ENCODE results near the gene SAP30L.

SAP30L gene

DNA sequence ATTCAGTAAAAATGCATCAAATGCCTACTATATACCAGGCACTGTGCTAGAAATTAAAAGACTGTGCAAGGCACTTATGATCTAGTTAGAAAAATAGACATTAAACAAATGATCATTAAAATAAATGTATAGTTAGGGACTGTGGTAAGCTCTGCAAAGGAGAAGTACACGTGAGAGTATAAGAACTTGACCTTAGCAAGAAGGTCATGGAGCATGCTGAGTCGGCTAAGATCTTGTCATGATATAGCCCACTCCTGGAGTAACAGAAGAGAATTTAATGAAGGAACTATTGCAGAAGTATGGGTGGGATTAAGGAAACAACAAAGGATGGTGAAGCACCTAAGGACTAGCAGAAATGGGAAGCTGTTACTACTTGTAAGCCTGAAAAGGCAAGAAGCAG lies 23.5 kb upstream of the SAP30L start:
- DNase-seq: no peak

DNA sequence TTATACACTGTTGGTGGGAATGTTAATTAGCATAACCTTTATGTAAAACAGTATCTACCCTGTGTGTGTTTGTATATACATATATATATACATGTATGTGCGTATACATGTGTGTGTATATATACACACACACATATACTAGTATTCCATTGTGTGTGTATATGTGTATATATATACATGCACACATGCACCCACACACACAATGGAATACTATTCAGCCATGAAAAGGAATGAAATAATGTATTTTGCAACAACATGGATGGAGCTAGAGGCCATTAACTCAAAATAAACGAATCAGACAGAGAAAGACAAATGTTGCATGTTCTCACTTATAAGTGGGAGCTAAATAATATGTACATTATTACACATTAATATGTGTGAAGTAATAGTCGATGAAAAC lies 17.6 kb upstream of the SAP30L start:
- no peak for DNase-seq

DNA sequence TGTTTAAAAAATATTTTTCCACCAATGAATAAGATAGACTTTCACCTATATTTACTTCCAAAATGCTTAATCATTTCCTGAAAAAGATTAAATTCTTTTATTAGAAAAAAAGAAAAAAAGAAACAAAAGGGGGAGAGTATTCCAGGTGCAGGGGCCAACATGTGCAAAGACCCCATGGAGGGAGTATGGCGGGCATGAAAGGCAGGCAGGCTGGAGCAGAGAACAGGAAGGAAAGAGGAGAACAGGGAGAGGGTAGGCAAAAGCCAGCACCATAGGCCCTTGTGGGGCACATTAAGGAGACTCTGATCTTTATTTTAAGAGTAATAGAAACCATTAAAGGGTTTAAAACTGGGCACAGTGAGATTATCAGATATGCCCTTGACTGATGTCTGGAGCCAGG lies 16.5 kb upstream of the SAP30L start:
- DNase-seq: no peak

DNA sequence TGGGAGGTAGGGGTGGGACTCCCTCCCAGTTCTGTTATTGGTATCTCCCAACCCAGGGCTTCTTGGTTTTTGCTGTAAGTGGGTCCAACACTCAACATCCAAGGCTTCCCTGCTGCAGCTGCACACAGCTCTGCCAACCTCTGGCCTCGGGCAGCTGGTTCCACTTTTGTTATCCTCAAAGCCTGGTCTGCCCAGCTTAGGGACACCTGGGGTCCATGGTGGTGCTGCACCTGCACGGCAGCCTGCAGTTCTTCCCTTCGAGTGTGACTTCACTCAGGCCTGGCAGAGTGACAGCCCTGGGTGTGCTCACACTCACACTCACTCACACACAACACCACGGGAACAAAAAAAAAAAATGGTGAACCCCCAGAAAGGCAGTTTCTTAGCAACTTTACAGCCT lies 15.3 kb upstream of the SAP30L start:
- DNase-seq: no peak

DNA sequence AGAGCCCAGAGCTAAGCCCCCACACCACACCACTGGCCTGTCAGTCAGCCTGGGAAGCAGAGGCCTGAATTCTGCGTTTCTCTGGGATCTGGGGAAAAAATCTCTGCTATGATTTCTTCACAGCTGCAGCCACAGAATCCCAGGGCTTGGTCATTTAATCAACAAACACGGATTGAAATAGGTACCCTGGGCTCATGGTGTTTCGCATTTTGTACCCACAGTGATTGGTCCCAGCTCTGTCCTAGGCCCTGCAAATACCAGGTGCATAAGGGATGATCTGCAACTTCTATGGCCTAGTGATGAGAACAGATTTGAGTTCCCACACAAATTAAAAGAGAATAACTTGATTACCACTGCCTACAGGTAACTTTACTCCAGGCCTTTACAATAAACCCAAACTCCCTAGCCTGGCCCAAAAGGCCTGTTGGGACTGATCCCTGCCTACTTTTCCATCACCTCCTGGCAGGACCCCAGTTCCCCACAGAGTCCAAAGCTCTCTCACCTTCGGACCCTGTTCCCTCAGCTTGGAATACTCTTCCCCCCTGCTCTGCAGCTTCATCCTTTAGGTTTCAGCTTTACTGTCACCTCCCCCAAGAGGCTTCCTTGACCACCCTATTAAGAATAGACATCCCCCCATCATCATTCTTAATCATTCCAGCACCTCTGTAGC lies 14.7 kb upstream of the SAP30L start:
- DNase-seq: no peak

DNA sequence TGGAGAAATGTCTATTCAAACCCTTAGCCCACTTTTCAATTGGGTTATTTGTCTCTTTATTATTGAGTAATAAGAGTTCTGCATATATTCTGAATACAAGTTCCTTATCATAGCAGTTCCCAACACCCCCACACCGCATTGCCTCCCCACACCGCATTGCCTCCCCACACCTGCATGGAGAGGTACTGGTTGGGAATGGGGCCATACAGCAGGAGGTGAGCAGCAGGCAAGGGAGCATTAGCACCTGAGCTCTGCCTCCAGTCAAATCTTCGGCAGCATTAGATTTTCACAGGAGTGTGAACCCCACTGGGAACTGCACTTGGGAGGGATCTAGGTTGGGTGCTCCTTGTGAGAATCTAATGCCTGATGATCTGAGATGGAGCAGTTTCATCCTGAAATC lies 10.6 kb upstream of the SAP30L start:
- no peak for DNase-seq

DNA sequence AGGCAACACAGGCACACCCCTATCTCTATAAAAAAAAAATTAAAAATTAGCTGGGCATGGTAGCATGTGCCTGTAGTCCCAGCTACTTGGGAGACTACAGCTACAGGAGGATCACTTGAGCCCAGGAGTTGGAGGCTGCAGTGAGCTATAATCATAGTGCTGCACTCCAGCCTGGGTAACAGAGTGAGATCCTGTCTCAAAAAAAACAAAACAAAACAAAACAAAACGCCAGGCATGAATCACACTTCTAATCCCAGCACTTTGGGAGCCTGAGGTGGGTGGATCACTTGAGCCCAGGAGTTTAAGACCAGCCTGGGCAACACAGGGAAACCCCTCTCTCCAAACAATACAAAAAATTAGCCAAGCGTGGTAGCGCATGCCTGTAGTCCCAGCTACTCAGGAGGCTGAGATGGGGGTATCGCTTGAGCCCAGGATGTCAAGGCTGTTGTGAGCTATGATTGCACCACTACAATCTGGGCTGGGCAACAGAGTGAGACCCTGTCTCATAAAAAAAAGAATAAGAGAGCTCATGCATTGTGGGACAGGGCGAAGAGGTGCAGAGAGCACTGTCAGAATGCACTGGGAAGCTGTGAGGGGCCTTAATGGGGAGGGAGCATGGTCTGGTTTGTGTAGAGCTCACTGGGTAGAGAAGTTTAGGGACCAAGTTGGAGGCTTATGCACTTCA lies 8.4 kb upstream of the SAP30L start:
- no peak for DNase-seq

DNA sequence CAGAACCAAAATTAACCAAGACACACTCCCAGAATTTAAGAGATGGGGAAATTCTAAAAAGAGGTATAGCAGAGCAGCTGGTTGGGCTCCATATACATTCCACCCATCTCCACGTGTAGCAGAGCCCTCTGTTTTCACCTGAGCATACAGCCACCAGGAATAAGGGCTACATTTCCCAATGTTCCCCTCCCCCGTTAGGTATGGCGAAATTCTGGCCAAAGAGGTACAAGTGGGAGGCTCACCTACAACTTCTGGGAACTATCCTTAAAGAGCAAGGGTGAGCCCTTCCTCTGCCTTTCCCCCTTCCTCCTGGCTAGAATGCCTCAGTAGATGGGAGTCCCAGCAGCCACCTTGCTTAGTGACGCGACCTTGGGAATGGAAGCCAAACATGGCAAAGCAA lies 5.3 kb upstream of the SAP30L start:
- no peak for DNase-seq

DNA sequence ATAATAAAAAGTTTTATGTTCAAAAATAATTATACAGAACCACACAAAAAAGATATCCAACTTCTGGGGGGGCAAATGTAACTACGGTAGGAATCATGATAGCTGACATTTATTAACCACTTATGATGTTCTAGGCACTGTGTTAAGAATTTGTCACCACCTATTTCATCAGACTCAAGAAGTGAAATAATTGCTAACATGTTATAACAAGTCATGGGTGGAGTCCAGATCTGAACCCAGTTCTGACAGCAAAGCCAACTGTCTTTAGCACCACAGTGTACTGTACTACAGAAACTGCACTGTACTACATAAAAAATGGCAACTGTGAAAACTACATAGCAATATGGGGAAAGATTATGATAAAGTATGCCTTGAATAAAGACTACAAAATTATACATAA lies 3.0 kb upstream of the SAP30L start:
- DNase-seq: no peak

DNA sequence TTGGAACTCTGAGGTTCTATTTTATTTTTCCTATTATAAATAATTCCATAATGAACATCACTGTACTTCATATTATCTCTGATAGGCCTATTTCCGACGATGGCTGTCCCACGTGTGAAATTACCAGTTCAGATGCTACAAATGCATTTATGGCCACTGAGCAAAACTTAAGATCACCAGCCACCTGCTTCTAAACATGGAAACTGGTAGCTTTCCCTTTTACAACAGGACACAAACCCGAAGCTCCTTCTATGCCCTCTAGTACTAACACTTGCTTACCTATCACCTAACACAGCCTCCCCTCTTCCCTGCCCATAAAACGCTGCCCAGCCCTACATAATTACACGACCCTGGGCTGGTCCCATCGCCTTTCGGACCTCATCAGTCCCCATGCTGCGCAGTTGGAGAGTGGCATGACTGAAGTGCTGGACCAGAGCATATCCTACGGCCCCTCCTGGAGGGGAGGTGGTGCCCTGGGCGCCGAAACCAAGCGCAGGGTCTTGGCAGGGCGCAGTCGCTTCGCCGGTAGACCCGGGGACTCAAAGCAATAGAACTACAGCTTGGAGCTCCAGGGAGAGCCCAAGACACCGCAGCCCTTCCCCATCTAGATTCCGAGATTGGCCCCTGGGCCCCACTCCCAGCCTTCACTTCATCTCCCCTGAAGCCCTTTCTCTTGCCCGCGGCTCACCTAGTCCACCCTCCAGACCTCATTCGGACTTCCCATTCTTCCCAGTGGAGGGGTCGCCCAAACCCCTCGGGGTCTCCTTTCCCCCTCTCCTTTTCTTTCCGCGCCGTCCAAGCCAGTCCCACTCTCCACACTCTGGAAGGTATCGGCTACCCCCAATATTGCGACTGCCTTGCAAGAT lies 1.0 kb upstream of the SAP30L start:
- DNase-seq: peak; percentile 29

DNA sequence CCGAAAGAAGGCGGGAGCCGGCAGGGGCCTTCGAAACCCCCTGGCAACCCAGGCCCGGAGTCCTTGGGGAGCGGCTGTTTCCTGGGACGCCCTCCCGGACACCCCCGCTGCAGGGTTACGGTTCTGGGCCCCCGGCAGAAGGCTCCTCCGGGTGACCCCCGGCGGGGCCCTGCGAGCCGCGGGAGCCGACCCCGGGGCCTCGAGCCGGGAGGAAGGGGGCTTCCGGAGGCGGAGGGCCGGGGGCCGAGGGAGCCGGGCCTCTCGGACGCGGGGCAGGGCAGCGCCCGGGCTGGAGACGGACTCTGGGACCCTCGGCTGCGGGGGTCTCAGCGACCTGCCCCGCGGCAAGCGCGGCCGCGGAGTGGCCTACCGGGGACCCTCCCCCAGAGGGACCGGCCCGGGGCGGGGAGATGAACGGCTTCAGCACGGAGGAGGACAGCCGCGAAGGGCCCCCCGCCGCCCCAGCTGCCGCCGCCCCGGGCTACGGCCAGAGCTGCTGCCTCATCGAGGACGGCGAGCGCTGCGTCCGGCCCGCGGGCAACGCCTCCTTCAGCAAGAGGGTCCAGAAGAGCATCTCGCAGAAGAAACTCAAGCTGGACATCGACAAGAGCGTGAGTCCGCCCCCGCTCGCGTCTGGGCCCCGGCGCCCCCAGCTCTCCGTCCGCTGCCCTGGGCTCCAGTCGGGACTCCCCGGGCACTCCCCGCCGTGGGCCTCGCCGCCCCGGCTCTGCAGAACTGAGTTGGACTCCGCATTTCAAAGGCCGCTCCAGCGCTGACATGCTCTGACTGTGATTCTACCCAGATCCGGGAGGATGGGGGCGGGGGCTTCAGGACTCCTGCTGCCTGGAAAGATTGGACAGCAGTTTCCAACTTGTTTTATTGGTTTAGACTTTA lies 645 bp downstream of the SAP30L start:
- DNase-seq: no peak

DNA sequence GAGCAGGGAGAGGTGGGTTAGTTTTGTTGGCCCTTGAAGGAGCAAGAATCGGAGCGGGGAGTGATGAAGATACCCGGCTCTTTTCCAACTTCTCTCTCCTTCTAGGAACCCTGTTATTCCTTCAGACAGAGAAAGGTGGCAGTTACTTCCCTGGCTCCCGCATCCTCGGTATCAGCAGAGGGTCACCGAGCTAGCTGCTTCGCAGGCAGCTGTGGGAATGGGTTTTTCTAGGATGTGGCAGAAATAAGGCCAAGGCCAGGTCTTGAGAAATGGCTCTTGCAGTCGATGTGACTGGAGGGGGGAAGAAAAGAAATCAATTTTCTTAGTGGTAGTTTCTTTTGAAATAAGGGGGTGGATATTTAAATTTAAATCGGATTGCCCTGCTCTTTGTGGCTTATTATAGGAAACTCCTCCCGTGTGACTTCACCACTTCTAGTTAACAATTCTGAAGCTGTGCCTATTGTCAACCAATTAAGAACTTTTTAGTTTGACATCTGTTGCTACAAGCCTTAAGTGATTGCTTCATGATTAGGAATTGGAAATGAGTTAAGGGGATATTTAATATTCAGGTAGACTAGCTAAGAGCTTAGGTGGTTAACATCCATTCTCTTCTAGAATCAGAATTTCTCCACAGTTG lies 1.4 kb downstream of the SAP30L start:
- no peak for DNase-seq

DNA sequence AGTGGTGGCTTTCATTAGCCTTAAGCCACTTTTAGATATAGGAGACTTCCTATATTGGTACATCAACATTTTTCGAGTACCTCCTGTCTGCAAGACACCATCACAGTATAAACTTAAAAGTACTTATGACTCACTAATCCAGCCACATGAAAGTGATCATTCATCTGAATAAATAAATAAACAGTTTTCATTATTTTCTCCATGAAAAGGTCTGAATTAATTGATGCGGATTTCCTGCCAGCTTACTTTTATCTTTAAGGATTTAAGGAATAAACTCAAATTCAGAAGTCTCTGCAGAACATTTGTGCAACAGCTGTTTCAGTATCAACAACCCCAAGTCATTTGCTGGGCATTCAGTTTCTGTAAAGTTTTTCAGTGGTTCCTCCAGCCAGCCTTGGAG lies 4.0 kb downstream of the SAP30L start:
- no peak for DNase-seq

DNA sequence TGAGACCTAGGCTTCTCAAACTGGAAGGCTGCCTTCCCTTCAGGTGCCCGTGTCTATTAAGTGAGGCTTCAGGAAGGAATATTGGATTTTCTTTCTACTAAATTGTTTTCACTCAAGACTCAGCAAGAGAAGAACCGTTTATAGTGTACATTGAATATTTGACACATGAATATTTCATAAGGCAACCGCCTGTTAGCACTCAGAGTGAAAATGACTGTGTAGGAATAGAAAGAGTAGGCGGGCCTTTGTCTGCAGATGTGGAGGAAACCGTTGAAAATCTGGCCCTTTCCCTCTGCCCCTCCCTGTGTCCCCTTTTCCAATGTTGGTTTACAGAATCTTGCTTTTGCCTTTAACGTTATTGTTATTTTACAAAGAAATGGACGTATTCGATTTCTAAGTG lies 6.2 kb downstream of the SAP30L start:
- no peak for DNase-seq

DNA sequence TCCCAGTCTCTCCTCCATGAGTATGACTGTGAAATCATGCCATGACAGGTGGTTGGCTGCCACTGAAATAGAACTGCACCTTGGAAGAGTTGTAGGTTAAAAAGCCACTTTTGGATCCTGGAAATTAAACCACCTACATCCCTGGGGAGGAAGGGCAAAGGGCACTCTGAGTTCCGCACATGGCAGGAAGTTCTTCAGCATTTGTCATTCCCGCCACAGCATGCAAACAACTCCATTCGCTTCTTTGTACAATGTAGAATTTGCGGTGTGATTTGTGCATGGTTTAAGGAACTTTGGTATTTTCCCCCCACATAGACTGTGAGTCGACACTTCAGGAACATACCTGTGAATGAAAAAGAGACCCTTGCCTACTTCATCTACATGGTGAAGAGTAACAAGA lies 9.8 kb downstream of the SAP30L start:
- DNase-seq: no peak

DNA sequence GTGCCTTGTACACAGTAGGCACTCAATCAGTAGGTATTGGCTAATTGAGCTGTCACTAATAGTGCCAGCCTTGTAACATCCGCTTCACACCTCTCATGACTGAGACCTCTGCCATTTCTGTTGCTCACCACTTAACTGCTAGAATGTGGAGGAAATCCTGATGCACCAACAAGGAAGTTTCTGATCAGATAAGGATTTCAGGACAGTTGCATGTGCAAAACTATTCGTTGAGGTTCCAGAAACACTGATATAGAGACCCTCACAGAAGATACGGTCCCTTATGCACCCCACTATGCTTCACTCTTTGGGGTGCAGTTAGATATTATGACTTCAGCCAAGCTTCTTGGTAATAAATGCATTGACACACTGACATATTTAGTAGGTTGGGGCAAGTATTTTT lies 10.7 kb downstream of the SAP30L start:
- no peak for DNase-seq

DNA sequence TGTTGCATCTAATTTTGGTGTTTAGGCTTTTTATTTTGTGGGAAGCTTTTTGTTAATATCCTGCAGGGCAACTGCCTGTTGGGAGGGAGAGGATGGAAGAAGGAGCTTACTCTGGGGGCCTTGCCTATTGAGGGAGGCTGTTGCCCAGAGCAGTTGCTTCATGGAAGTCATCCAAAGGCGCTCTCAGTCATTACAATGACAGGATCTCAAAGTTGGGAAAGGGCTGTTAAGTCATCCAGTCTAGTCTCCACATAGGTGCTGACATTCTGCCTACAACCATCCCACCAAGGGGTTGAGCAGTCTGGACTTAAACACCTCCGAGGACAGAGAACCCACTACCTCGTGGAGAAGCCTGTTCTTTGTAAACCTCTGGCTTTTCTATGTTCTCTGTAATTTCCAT lies 13.2 kb downstream of the SAP30L start:
- DNase-seq: no peak

DNA sequence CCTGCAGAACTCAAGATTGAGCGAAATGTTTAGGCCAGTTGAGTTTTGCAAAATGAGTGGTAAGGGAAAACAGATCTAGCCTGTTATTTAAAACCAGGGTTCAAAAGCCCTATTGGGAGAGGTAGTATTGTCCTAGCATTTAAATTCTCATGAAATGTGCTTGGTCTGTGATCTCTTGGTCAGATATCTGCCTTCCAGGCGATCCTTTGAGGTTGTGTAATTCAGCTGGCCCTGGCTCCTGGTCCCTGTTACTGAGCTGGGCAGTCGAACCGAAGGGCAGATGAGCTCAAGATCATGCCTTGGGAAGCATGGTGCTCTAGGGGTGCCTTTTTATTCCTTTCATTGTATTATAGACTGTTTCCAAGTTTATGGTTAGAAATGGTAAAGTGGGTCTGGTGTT lies 14.4 kb downstream of the SAP30L start:
- no peak for DNase-seq

DNA sequence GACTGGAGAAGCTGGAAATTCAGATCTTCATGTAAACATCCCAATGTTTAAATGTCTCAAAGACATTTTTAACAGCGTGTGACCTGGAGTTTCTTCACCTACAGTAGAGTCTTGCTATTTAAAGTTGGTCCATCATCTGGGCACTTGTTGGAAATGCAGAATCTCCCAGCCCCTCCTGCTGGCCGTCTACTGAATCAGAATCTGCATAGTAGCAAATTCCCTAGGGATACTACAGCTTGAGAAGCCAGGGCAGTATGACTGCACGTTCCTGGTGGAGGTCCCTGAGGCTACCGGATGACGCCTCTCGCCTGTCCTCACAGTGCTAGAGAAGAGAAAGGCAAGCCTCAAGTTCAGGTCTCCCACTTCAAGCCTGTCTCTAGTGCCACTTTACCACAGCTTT lies 15.7 kb downstream of the SAP30L start:
- DNase-seq: peak; percentile 66

DNA sequence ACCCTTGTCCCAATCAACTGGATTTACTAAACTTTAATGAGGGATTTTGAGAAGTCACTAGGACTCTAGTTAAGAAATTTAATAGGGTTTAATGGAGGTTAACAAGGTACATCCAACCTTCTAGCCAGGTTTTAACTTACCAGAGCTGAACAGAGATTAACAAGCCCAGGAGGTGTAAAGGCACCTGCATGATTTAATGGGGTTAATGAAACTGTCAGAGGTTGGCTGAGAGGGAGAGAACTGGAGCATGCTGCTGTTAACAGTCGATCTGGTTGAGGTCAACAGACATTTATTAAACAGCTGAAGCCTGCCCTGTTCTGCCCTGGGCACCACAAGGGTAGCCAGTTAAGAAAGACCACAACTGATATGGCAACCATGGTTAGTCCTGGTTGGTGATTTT lies 18.6 kb downstream of the SAP30L start:
- DNase-seq: no peak

DNA sequence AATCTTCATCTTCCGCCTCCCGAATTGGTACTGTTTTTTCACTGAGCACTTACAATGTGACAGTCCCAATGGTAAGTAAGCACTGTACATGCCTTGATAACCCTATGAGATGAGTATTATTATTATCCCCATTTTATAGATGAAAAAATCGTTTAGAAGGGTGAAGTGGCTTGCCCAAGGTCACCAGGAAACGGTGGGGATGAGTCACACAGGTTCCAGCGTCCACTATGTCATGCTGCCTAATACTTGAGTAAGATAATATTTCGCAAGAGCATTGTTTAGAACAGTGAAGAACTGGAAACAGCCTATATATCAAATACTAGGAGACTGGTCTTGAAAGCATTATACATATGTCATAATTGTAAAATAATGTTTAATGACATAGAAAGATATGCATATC lies 19.4 kb downstream of the SAP30L start:
- no peak for DNase-seq

DNA sequence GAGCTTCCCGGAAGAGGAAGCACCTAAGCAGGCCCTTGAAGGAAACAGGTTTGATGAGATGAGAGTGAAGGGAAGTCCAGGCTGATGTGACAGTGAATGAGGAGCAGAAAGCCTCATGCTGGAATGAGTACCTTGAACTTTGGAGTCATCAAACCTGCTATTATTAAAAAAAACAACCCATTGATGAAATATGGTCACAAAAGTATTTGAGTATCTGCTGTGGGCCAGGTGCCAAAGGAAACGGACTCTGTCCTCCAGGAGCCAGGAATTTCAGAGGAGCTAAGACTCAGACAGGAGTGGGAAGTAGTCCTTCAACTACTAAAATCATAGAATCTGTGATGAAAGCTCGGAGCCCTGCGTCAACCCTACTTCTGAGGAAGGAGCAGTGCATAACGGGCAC lies 20.4 kb downstream of the SAP30L start:
- DNase-seq: no peak

DNA sequence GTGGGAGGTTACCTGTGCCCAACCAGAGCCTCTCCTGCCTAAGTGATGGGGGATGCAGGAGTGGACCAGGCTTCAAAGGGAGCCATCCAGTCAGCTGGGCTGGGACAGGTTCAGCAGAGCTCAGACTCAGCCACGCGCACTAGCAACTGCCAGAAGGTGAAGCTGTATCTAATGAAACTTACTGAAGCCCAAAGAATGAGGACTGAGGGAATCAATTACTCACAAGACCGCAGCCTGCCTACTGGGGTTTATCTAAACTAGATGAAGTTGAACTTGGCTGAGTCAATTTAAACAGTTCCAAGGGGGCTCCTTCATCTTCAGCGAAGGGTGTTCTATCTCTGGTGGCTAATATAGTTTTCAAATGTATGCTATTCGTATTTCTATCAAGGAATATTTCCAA lies 20.9 kb downstream of the SAP30L start:
- DNase-seq: no peak

All from NCI-H526 treated with DMSO at 0.1 percent for 48 hours (cell line).